Subcutaneous adipose tissue (tissue), 4 donors: Measurements from ENCODE around the gene STAT1. TPM values are rescaled to one million over a fixed set of nuclear protein-coding genes. Genes with fewer than 3 reads are reported as not detected.

Experiments
- total RNA-seq, 4 donors: library from RNA; depleted of rRNA; stranded (reverse); fragments of >200 nt; gene quantifications; one replicate each; pipeline ENCODE4 v1.1.0, GENCODE V29; 2016
- TF ChIP-seq, protein P1 (sequence below): fragments of 450-650 bp; IDR thresholded peaks from one replicate; pipeline ENCODE4 v1.5.1; 2016; ENCODE audit warnings: low read depth, mild to moderate bottlenecking, control low read depth, antibody characterized with exemption, moderate library complexity

STAT1 gene
- 100 to 1,000 TPM in 1 of 4 donors, 10 to 100 TPM in 3; 55.5 to 123 (median 70.8) TPM for total RNA-seq

DNA sequence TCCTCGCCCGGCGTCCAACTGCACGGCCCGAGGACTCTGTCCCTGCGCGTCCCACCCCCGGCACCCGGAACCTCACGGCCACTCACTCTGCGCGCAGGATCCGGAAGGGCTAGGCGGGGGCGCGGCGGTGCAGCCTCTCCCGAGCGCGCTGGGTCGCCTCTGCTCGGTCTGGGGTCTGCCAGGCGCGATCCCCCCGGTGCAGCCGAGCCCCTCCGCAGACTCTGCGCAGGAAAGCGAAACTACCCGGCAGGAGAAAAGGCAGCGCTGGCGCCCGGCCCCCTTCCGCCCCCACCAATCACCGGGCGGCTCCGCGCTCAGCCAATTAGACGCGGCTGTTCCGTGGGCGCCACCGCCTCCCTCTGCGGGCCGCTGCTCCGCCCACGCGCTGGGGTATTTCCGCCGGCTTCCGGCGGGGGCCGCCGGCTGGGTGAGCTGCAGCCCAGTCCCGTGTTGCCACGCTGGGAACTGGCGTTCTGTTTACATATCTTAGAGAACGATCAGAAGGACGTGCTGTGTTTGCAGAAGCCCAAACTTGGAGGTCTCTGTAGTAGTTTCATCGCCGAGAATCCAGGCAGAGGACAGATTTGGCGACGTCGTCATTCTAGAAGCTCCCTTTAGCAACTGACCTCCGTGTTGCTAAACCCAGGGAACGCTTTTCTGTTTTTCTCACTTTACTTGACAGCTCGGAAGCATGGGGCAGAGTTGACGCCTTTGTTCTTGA is at the start of gene STAT1:
STAT1 (minus strand) TSS at position 240 of the 721 bp plus-strand sequence. CDS start 4,168 bp downstream, outside the sequence.
- TF ChIP-seq, protein P1, sequence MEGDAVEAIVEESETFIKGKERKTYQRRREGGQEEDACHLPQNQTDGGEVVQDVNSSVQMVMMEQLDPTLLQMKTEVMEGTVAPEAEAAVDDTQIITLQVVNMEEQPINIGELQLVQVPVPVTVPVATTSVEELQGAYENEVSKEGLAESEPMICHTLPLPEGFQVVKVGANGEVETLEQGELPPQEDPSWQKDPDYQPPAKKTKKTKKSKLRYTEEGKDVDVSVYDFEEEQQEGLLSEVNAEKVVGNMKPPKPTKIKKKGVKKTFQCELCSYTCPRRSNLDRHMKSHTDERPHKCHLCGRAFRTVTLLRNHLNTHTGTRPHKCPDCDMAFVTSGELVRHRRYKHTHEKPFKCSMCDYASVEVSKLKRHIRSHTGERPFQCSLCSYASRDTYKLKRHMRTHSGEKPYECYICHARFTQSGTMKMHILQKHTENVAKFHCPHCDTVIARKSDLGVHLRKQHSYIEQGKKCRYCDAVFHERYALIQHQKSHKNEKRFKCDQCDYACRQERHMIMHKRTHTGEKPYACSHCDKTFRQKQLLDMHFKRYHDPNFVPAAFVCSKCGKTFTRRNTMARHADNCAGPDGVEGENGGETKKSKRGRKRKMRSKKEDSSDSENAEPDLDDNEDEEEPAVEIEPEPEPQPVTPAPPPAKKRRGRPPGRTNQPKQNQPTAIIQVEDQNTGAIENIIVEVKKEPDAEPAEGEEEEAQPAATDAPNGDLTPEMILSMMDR = no peak

DNA sequence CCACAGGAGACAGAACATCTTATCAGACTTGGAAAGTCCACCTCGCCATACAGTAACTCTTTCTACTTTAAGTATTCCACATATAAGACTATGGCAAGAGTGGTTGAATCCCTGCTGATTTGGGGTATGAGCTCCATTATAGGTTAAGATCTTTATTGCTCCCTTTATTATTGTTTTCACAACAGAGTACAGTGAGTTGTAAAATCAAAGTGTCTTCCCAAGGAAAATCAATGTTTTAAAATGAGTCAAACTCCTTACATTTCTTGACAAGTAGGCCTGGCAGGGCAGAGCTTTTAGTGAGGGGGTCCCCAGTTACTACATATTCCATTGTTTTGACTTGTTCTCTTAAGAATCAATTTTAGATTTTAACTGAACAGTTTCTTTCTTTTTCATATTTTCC is 49.6 kb upstream of the STAT1 start:
- TF ChIP-seq, protein P1 = no peak

DNA sequence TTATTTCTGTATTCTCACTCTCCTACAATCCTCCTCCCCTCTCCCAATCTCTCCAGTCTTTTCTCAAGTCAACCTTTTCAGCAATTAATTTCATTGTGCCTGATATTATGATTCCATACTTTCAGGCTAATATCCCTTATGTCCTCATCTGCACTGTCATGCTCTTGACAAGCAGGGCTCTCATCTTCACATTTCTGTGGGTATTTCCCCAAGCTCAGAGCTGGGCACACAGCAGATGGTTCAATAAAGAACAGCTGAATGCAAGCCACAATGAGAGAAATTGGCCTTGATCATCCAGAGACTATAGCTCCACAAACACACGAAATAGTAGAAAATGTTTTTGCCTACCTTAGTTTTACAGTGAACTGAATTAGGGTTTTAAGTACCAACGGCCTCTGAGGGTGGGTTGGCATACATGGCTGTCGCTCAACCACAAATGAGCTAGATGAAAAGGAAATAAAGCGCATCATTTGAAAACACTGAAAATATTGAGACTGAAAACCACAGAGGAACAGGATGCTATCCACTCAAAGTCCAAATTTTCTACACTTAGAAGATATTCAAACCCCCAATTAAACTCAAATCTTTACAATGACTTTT is 47.5 kb upstream of the STAT1 start:
- TF ChIP-seq, protein P1 = no peak

DNA sequence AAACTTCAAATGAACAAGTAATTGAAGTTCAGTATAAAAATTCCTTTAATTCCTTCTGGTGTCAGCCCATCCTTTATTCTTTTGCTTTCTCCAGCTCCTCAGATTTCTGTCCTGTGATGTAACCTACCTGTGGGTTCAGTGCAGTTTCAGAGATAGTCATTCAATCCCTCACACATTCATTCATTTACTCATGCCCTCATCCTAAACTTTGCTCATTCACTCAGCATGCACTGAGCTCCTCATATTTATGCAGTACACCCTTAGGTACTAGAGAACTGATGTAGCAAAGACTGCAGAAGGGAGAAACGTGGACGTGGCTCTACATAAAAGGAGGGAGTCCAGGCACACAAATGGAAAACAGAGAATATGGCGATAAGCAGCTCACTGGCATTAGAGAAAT is 45.3 kb upstream of the STAT1 start:
- TF ChIP-seq, protein P1 = no peak

DNA sequence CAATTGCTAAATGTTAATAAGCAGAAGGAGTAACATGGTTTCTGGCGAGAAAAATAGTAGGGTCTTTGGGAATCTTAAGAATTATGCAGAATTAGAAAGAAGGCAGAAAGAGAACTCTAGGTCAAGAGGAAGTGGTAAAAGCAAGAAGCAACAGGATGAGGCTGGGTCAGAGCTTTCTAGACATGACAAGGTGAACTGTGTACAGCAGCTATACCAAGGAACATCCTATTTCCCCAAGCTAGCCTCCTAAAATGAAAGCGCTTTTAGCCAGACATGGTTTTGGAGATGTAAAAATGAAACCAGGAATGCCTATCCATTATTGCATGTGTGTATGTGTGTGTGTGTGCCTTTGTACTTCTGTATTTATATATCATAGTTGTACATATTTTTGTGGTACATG is 42.3 kb upstream of the STAT1 start:
- TF ChIP-seq, protein P1 = no peak

DNA sequence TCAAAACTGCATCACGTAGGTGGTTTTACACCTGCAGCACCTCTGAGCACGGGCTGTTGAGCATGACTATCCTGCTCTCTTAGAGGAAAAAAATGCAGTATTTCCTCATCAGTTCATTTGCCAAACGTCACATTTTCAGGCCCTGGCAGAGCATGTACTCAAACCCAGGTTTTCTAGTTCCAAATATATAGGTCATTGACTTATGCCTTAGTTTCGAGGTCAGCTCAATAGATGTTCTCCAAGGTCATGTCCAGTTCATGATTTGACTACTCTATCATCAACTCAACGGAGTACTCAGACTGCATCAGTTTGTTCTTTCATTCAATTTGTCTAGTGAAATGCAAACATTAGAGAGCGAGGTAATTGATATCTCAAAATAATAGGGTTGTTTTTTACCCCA is 39.3 kb upstream of the STAT1 start:
- TF ChIP-seq, protein P1 = no peak
